ENCODE measurements around the gene GPRC5B.

Gene GPRC5B

GRCh38 chr16:19842426-19843157 lies 42.1 kb downstream of the GPRC5B start:
- DNase-seq = no peak

- DNase-seq = no peak
Observed at GRCh38 chr16:19841184-19841583, 43.5 kb downstream of the GPRC5B start.

GRCh38 chr16:19840524-19841110 lies 44.0 kb downstream of the GPRC5B start:
- no peak for DNase-seq

DNA sequence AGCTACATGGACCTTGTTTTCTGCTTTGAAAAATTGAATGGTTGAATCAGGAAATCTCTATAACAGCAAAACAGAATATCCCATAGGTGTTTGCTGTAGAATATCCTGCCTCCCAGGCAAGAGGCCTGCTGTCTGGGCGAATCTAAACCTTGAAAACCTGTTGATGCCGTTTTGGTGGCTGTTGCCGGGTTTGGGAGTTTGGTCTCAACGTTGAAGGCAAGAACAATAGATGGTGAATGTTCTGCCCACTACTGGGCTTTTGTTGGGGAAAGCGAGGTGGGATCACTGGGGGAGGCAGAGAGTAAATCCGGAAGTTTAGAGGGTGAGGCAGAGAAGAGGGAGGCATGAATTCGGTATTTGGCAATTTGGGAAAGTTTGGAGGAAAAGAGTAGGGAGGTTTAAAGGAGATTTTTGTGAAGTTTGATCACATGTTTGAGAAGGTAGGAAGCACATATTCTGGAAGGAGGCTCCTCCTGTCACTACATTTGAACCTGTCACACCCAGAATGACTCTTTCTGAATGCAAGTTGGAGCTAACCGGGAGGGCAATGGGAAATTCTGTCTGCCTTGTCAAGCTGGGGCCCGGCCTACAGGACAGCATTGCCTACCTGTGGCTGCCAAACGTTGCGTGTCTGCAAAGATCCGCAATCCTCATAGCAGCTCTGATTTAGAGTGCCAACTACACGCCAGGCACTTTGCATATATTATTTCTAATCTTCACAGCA lies 46.5 kb downstream of the GPRC5B start:
- DNase-seq = no peak

DNA sequence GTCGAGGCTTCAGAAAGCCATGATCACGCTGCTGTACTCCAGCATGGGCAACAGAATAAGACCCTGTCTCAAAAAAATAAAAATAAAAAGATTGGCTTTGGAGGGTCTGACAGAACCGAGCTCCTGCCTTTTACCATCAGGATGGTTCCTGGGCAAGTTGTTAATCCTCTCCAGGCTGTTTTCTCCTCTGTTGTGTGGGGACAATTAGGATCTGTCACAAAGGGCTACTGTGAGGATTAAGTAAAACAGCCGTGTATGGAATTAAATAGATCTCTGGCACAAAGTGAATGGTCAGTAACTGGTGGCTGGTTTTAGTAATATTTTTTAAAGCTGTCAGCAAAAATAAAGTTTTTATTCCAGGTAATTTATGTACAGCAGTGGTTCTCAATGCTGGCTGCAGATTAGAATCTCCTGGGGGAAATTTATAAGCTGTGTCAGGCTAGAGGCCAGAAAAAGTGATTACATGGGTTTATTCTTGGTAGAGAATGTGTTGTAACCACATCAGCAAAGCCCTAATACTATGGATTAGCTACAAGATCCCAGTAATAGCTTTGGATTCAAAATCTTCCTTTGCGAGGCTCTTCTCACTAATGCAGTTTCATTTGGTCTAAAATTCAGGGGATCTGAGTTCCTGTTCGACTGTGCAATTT lies 47.2 kb downstream of the GPRC5B start:
- no peak for DNase-seq

GRCh38 chr16:19835968-19836421 lies 48.7 kb downstream of the GPRC5B start:
- peak in 1 of 4 experiments; percentile 15 for DNase-seq

GRCh38 chr16:19835196-19835595 lies 49.5 kb downstream of the GPRC5B start:
- DNase-seq = no peak

DNA sequence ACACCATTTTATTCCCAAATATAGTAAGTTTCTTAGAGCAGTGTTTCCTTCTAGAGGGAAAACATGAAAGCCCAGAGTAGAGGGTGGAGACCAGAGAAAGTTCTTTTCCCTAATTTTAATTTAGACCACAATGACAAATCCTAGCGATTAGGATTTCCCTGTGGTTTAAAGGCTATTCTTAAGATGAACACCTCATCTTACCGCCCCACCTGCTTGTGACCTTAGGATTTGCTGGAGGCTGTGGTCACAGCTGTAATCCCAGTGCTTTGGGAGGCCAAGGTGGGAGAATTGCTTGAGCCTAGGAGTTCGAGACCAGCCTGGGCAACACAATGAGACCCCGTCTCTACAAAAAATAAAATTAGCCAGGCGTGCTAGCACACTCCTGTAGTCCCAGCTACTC lies 51.1 kb downstream of the GPRC5B start:
- DNase-seq = no peak

DNA sequence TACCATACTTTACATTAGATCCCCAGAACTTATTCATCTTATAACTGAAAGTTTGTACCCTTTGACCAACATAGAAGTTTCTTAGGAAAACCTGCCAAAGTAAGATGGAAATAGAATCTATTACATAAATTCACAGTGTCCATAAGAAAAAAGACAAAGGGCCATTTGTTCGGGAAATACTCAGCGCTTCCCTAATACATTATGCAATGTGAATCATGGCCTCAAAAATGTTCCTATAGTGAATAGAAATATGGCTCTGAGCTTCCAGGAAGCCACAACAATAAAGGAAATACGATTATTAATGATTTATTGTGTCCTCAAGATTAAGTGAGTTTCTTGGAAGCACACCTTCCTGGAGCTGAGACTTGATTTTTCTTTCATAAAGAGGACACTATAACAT lies 51.5 kb downstream of the GPRC5B start:
- no peak for DNase-seq

DNA sequence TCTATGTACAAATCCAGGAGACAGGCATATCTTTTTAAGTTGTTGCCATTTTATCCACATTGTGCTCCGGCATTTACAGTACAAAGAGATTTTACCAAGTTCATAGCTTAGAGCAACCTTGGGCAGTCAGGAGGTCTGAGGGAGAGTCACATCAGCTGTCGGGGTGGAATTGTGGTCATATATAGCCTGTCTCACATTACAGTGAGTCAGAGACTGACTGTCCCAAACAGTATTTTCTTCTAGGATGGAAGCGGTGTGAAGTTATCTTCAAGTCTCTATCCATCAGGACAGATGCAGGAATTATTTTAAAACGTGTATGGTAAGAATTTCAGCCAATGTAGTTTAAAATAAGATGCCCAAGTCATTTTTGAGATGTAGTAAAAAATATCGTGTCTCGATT lies 53.0 kb downstream of the GPRC5B start:
- no peak for DNase-seq

DNA sequence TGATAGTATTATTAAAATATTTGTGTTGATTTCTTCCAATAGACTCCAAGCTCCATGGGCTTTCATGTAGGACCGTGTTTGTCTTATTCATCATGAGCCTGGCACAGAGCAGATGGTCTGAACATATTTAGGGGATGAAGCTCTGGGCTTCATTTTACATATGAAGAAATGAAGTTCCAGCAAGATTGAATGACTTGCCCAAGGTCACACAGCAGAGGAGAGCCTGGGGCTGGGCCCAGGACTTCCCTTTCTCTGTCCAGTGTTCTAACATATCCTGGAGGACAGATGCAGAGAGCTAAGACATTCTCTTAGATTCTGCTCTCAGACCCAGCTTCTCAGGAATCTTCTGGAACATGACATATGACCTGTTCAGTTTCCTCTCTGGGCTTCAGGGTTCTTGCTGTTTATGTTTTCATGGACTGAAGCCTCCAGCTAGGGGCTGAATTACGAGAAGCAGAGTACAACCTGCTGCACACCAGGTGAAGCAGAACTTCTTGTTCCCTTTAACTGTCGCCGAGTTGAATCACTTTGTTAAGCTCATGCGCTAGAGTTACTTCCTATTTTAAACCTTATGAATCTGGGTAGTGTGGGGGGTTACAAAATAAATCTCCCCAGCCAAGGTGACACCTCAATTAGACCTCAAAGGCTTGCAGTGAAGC lies 53.6 kb downstream of the GPRC5B start:
- peak in 3 of 4 experiments; percentile 4 to 28 (median 22) for DNase-seq

DNA sequence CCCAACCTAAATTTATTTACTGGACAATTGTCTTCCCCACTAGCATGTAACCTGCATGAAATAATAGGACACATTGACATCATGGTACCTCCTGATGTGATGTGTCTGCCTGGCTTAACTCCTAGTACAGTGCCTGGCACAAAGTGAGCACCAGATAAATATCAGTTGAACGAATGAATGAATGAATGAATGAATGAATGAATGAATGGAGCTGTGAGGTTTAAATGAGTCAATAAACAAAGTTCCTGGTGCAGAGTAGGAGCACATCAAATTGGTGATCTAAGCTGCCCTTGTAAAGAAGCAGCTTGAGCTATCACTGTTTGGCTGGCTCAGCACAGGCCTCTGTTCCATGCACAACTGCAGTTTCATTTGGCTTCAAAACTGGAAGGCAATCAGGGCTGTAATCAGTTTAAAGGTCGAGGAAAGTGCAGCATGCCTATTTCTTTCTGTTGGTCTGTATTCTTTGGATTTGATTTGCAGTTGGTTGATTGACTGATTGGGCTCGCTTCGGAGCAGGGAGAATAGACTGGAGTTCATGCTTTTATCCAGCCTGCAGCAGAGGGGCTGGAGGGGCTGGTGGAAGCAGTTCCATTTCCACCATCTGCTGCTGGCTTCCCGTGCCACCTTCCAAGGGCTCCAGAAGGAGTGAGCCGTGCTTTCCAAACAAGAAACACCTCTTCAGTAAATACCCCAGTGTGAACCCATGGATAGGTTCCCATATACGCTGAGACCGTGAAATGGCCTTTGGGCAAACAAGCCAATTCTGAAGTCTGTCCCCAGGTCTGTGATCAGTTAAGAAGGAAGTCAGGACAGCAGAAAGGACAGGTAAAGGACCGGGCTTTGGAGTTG lies 54.6 kb downstream of the GPRC5B start:
- no peak for DNase-seq

DNA sequence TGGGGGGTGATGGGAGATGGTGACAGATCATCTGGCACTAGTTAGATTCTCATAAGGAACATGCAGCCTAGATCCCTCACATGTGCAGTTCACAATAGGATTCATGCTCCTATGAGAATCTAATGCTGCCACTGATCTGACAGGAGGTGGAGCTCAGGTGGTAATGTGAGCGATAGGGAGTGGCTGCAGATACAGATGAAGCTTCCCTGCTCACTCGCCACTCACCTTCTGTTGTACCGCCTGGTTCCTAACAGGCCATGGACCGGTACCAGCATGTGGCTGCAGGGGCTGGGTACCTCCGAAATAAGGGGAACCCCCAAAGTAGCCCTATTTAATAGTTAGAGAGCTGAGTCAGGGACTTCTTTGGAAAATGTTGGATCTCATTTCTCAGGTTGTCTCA lies 60.4 kb downstream of the GPRC5B start:
- DNase-seq = no peak

DNA sequence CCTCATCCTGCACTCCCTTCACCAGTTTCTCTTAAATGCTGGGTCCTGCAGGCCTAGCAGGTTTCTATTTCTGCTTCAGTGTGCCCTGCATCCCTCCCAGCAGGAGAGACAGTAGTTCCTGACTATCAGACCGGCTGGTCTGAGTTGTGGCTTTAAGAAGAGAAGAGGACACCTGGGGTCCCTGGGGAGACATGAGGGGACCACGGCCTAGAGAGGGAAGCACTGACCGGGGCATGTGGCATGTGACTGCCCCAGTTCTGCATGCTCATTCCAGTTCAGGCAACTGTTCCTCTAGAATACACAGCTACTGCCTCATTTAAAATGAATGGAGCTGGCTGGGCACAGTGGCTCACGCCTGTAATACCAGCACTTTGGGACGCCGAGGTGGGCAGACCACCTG lies 61.3 kb downstream of the GPRC5B start:
- no peak for DNase-seq

DNA sequence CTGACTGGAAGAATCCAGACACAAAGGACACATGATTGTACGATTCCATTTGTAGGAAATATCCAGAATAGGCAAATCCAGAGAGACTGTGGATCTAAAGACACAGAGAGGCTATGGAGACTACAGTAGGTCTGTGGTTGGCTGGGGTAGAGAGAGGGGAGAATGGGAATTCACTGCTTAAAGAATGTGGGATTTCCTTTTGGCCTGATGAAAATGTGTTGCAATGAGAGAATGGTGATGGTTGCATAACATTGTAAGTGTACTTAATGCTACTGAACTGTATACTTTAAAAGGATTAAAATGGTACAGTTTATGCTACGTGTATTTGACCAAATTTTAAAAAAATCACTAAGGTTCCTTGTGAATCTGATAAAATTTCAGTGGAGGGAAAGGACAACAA lies 62.1 kb downstream of the GPRC5B start:
- no peak for DNase-seq

DNA sequence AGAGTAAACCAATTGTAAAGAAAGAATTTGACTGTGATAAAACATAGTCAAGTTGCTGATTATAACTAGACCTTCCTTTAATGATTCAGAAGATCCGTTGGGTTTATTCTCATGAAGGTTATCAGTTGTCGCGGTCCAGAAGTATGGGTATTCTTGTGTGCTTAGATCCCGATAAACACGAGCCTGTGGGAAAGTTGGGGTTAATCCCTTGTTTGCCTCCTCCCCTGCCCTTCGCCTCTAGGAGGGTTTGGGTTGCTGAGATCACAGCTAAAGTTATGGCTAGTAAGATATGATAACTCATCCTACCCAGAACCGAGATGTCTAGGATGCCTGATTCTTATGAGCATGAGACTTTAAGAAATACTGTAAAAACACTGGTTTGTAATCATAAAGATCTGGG lies 66.8 kb downstream of the GPRC5B start:
- no peak for DNase-seq

GRCh38 chr16:19817122-19817521 lies 67.5 kb downstream of the GPRC5B start:
- no peak for DNase-seq

GRCh38 chr16:19815418-19815817 lies 69.2 kb downstream of the GPRC5B start:
- DNase-seq = no peak

- no peak for DNase-seq
Observed at GRCh38 chr16:19812986-19813385, 71.7 kb downstream of the GPRC5B start.

DNA sequence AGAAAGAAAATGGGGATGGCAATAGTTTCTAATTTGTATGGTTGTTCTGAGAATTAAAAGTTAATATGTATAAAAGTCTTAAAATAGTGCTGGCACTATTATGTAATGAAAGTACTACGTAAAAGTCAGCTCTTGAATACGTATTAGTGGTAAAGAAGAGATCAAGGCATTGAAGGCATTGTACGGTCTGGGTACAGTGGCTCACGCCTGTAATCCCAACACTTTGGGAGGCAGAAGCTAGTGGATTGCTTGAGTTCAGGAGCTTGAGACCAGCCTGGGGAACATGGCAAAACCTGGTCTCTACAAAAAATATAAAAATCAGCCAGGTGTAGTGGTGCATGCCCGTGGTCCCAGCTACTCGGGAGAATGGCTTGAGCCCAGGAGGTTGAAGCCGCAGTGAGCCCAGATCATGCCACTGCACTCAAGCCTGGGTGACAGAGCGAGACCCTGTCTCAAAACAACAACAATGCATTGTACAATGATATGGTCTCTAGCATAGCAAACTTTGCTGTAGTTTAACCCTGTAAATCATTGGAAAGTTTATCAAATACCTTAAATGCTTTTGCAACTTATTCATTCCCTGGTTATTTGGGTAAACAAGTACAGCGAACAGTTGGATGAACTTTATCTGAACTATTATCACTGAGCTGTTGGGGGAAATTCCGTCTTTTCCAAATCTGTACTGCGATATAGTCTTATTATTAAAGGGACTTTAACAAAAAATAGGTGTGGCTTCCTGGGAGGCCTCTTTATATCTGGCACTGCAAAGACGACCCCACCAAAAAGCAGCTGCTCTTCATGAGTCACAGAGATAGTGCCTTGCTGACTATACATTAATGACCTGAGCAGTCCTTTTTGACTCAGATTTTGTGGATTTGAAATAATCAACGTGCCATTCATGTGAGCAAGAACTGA lies 73.6 kb downstream of the GPRC5B start:
- DNase-seq = no peak

DNA sequence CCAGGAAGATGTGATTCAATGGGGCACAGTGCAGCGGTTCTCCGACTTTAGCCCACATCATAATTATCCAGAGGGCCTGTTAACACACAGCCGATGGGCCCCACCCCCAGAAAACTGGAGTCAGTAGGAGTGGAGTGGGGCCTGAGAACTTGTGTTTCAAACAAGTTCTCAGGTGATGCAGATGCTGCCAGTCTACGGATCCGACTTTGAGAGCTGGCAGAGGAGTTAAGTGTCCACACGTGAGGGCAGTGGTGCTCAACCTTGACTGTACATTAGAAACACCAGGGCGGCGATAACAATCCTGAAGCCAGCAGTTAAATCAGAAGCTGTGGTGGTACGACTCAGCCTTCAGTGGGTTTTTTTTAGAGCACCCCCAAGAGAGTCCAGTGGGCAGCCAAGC lies 75.0 kb downstream of the GPRC5B start:
- DNase-seq = no peak

All from suppressor macrophage (primary cell).